Measurements from ENCODE around the gene TFAP2D.

The TFAP2D gene

DNA sequence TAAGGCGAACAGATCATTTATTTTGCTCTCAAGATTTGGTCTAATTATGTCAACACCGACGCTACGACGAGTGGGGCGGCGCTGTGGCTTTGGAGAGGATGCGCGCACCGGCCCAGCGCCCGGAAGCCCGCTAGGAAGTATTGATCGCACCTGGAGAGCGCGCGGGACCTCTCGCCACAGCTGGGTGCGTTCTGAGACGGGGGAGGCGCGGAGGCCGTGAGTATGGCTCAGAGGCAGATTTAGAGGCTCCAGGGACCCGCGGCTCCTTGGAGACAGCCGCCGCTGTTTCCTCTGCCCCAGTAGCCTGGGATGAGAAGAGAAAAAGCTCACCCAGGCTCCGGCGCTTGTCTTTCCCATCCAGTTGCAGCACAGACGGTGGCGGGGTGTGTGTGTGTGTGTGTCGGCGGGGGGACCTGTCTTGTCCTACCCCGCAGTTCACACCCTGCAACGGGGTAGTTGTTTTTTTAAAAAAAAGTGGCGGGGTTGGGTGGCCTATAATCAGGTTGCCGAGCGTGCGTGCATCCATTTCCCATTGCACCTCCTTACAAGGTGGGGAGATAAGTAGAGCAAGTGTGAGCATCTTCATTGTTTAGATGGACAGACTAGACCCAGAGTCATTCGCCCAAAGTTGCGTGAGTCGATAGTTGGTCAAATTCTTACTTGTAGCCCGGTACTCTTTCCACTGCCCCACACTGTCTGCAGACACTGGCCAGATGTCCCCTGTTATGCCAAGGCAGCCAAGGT, 11.2 kb downstream of the TFAP2D start:
- ChIA-PET POLR2A (no interaction called here), CTCF (no interaction called here)
- TF ChIP-seq, protein P1, sequence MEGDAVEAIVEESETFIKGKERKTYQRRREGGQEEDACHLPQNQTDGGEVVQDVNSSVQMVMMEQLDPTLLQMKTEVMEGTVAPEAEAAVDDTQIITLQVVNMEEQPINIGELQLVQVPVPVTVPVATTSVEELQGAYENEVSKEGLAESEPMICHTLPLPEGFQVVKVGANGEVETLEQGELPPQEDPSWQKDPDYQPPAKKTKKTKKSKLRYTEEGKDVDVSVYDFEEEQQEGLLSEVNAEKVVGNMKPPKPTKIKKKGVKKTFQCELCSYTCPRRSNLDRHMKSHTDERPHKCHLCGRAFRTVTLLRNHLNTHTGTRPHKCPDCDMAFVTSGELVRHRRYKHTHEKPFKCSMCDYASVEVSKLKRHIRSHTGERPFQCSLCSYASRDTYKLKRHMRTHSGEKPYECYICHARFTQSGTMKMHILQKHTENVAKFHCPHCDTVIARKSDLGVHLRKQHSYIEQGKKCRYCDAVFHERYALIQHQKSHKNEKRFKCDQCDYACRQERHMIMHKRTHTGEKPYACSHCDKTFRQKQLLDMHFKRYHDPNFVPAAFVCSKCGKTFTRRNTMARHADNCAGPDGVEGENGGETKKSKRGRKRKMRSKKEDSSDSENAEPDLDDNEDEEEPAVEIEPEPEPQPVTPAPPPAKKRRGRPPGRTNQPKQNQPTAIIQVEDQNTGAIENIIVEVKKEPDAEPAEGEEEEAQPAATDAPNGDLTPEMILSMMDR (IDR thresholded peaks at IDR 0.05; ENCODE audit: control extremely low read depth, extremely low read depth, low read depth, missing control alignments), result no peak
- no peak for DNase-seq (ENCODE audit: extremely low spot score)

DNA sequence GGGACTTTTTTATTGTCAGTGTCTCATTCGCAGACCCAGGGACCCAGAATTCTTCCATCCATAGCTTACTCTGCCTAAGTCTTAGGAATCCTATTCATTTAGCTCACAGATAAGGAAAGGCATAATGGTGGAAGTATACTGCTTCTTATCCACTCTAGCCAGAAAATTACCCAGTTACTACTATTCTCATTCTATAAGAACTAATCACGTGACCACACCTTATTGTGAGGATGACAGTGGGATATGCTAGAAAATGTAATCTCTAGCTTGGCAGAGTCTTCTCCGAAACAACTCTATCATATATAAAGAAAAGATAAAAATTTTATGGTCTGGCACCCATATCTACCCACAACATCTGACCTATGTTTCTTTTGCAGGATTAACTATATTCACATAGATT, 21.2 kb downstream of the TFAP2D start:
- POLR2A ChIA-PET, result no interaction called here
- TF ChIP-seq, protein P1 (IDR thresholded peaks at IDR 0.05; ENCODE audit: control extremely low read depth, extremely low read depth, low read depth, missing control alignments), result no peak
- CTCF ChIA-PET, result interaction anchor here (1.4 kb wide), 1 partner anchor 19 kb away, joined by 3 read pairs; no protein-coding TSS in a partner anchor
- DNase-seq (ENCODE audit: extremely low spot score), result no peak

DNA sequence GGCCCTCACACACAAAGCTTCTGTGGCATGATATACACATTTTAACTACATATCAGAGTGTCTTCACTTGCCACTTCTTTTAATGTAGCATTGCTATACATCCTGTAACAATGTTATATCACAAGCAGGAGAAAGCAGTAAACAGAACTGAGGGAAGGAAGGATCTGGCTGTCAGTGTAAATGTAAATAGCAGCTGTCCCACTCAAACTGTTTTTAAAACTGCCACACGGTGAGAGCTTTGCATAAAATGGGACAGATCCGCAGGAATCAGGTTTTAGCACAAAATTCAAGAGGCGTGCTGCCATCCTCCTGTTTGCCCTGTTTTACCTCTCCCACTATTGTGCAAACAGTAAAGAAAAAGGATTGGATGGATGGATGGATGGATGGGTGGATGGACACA, 28.8 kb downstream of the TFAP2D start:
- POLR2A ChIA-PET, result no interaction called here
- CTCF ChIA-PET, result no interaction called here

DNA sequence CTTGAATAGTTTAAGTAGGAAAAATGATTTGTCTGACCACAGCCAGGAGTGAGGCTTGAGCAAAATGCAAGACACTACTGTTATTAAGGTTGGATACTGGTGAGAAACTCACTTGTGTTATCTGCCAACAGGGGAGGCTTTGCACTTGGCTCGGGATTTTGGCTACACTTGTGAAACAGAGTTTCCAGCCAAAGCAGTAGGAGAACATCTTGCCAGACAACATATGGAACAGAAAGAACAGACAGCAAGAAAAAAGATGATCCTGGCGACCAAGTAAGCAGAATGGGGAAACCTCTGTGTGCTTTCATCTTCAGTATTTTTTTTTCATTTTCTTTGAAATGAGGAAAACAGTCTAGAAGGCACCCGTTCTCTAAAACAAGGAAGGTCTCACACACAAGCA, 31.6 kb downstream of the TFAP2D start:
- ChIA-PET CTCF (interaction anchor here (1.6 kb wide), 1 partner anchor 19 kb away, joined by 3 read pairs; no protein-coding TSS in a partner anchor), POLR2A (no interaction called here)
- TF ChIP-seq, protein P1 (IDR thresholded peaks at IDR 0.05; ENCODE audit: control extremely low read depth, extremely low read depth, low read depth, missing control alignments), result no peak

More for the DNA sequence above, 28.8 kb downstream of the TFAP2D start:
- DNase-seq (ENCODE audit: extremely low spot score), result no peak
- TF ChIP-seq, protein P1 (IDR thresholded peaks at IDR 0.05; ENCODE audit: control extremely low read depth, extremely low read depth, low read depth, missing control alignments), result no peak

DNA sequence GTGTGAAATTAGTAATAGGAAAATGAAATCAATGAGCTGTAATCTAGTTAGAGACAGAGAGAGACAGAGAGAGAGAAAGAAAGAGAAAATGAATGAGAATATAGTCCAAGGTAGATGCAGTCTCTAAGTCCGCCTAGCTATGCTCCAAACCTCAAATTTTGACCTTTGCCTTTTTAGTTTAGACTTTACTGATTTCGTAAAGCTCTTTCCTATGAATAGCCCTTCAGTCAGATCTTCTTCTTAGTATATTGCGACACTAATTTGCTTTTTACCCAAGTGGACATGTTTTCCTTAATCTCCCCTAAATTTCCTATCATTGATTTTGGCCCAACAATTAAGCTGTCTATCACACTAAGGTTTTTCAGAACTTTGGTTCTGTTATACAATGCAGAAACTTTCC, 49.5 kb downstream of the TFAP2D start:
- TF ChIP-seq, protein P1 (IDR thresholded peaks at IDR 0.05; ENCODE audit: control extremely low read depth, extremely low read depth, low read depth, missing control alignments), result no peak
- no peak for DNase-seq (ENCODE audit: extremely low spot score)
- ChIA-PET CTCF (interaction anchor here (1.4 to 3.9 kb wide), 4 partner anchors 10 to 28 kb away, joined by 3 to 16 read pairs (median 4); no protein-coding TSS in a partner anchor), POLR2A (no interaction called here)

More for the DNA sequence above, 31.6 kb downstream of the TFAP2D start:
- DNase-seq (ENCODE audit: extremely low spot score), result no peak

DNA sequence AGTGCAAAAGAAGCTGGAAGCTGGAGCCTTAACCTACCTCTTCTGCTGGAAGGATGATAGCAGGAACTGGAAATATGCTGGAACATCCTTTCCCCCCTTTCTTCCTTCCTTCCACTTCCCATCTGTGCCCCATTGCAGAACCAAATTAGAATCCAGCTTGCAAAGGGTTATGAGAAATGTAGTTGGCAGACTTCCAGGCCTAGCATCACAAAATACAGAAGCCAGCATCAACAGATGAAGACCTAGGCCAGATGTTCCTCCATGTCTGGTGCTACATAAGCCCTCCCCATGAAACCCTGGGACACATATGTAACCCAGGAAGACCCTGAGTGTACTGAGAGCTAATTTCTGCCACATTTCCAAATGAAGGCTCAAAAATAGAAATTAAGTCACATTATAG, 65.4 kb downstream of the TFAP2D start:
- no peak for DNase-seq (ENCODE audit: extremely low spot score)
- POLR2A ChIA-PET, result no interaction called here
- TF ChIP-seq, protein P1 (IDR thresholded peaks at IDR 0.05; ENCODE audit: control extremely low read depth, extremely low read depth, low read depth, missing control alignments), result no peak
- CTCF ChIA-PET, result interaction anchor here (4.5 kb wide), 1 partner anchor 16 kb away, joined by 16 read pairs; no protein-coding TSS in a partner anchor

Data from GM10248 (cell line).